AG04450 (cell line): ENCODE measurements around the gene TMEM120B. TPM values are rescaled to one million over a fixed set of nuclear protein-coding genes. Genes with fewer than 3 reads are reported as not detected.

ENCODE experiments used
- CTCF ChIA-PET: fragments of 300-600, 350-600 bp; formaldehyde crosslinking; extraction: SDS; loops from one replicate; lab custom pipeline; 2022; ENCODE audit warnings: antibody characterized with exemption, inconsistent platforms; lab: Charles Lee
- POLR2A ChIA-PET: fragments of 350-600 bp; formaldehyde crosslinking; extraction: SDS; loops from one replicate; lab custom pipeline; 2021; ENCODE audit warnings: antibody characterized with exemption, inconsistent platforms; lab: Yijun Ruan, JAX
- DNase-seq: peaks from one replicate; pipeline ENCODE4 v3.0.0-alpha.2; 2011; ENCODE audit warnings: low read depth, low spot score
- H3K27ac ChIP-seq: one replicate; pipeline ENCODE4 v1.5.1; 2012; ENCODE audit warnings: low read depth, low read length, control low read depth
- H3K27me3 ChIP-seq: one replicate; pipeline ENCODE4 v1.6.0; 2012; ENCODE audit warnings: low read length; ENCODE audit not compliant: control insufficient read depth, insufficient read depth
- H3K4me3 ChIP-seq: 2 replicates; pipeline ENCODE4 v1.5.1; 2011; ENCODE audit warnings: mild to moderate bottlenecking, low read depth, low read length, control low read depth
- H3K9me3 ChIP-seq: 2 replicates; pipeline ENCODE4 v1.5.1; 2012; ENCODE audit warnings: low read length; ENCODE audit not compliant: control insufficient read depth, insufficient read depth
- CTCF ChIP-seq: IDR thresholded peaks from 2 replicates; pipeline ENCODE4 v1.5.1; 2011; ENCODE audit warnings: low read depth, low read length, control low read depth, inconsistent platforms
- polyA plus RNA-seq: library from polyadenylated mRNA; depleted of rRNA; stranded (reverse); fragments of >200 nt; gene quantifications from 2 replicates; pipeline ENCODE4 v1.2.3, GENCODE V29; 2011

TMEM120B gene
- polyA plus RNA-seq, 1 experiment = 11.1 TPM

GRCh38 chr12:121779422-121779895 is 66.9 kb downstream of the TMEM120B start:
- CTCF ChIA-PET = interaction anchor here (1.0 to 5.3 kb wide), 2 partner anchors 15 to 33 kb away, joined by 4 to 54 read pairs; partner anchors contain the start of gene RHOF
- no peak for DNase-seq
- H3K27ac ChIP-seq = no peak overlapping the region
- POLR2A ChIA-PET = no interaction called here
- no peak overlapping the region for H3K4me3 ChIP-seq
- TF ChIP-seq CTCF = no peak
- no peaks in the 10 kb centered on the region; the same call in 1 of the 2 replicates for H3K9me3 ChIP-seq
- no peaks in the 10 kb centered on the region for H3K27me3 ChIP-seq

- no peak for TF ChIP-seq CTCF
- H3K4me3 ChIP-seq = no peak overlapping the region
- POLR2A ChIA-PET = no interaction called here
- no peak for DNase-seq
- no peaks in the 10 kb centered on the region for H3K27me3 ChIP-seq
- CTCF ChIA-PET = interaction anchor here (0.5 to 5.3 kb wide), 2 partner anchors 14 to 82 kb away, joined by 3 to 54 read pairs; partner anchors contain the start of gene RHOF
- no peak overlapping the region for H3K27ac ChIP-seq
- H3K9me3 ChIP-seq = no peaks in the 10 kb centered on the region; the same call in 1 of the 2 replicates
Measured at GRCh38 chr12:121780429-121780828, 67.9 kb downstream of the TMEM120B start.

GRCh38 chr12:121781484-121781997 is 69.0 kb downstream of the TMEM120B start:
- CTCF ChIA-PET = interaction anchor here (0.6 to 5.3 kb wide), 7 partner anchors 8 to 229 kb away, joined by 3 to 54 read pairs (median 3); partner anchors contain the start of gene RHOF
- DNase-seq = no peak
- no peak for TF ChIP-seq CTCF
- Histone ChIP-seq H3K27me3 (no peaks in the 10 kb centered on the region), H3K4me3 (no peak overlapping the region), H3K27ac (peak overlapping the region; percentile 57), H3K9me3 (no peaks in the 10 kb centered on the region; the same call in 1 of the 2 replicates)
- POLR2A ChIA-PET = interaction anchor here (1.2 kb wide), 1 partner anchor 13 kb away, joined by 7 read pairs; no protein-coding TSS in a partner anchor

- Histone ChIP-seq H3K27me3 (no peaks in the 10 kb centered on the region), H3K9me3 (no peaks in the 10 kb centered on the region; the same call in 1 of the 2 replicates), H3K4me3 (no peak overlapping the region), H3K27ac (peak overlapping the region; percentile 57)
- no peak for TF ChIP-seq CTCF
- ChIA-PET POLR2A (interaction anchor here (0.6 to 1.2 kb wide), 2 partner anchors 12 to 178 kb away, joined by 6 to 7 read pairs; no protein-coding TSS in a partner anchor), CTCF (interaction anchor here (0.6 to 5.3 kb wide), 7 partner anchors 9 to 230 kb away, joined by 3 to 54 read pairs (median 4); partner anchors contain the start of gene RHOF)
- no peak for DNase-seq
Measured at GRCh38 chr12:121781998-121782979, 69.7 kb downstream of the TMEM120B start.
